HG03575 (cell line): ENCODE data around the gene LSS.
"Not testable (repeated sequence)": the region's sequence is repeated elsewhere in the genome, so short reads cannot be mapped to it uniquely, and the experiment has no call there.

Source experiments
- ATAC-seq: cut with Tn5 transposase; IDR thresholded peaks from one replicate; pipeline ENCODE4 v1.9.1; 2021; ENCODE audit not compliant: unreplicated experiment, insufficient number of reproducible peaks, low FRiP score; ENCODE audit errors: extremely low read depth

Gene LSS

GRCh38 chr21:46149205-46149901 is 79.2 kb downstream of the LSS start:
- ATAC-seq, result no peak

GRCh38 chr21:46148106-46148505 is 80.5 kb downstream of the LSS start:
- no peak for ATAC-seq

GRCh38 chr21:46147429-46147828 is 81.1 kb downstream of the LSS start:
- ATAC-seq, result not testable (repeated sequence)

GRCh38 chr21:46146856-46147255 is 81.7 kb downstream of the LSS start:
- no peak for ATAC-seq

- no peak for ATAC-seq
Observed at GRCh38 chr21:46145840-46146691, 82.5 kb downstream of the LSS start.

GRCh38 chr21:46145159-46145839 is 83.3 kb downstream of the LSS start:
- no peak for ATAC-seq

- no peak for ATAC-seq
Observed at GRCh38 chr21:46144464-46145070, 84.0 kb downstream of the LSS start.

- no peak for ATAC-seq
Observed at GRCh38 chr21:46142582-46143473, 85.7 kb downstream of the LSS start.

- ATAC-seq, result no peak
Observed at GRCh38 chr21:46141767-46142581, 86.6 kb downstream of the LSS start.

- ATAC-seq, result not testable (repeated sequence)
Observed at GRCh38 chr21:46140352-46141003, 88.1 kb downstream of the LSS start.

- no peak for ATAC-seq
Observed at GRCh38 chr21:46139686-46140085, 88.9 kb downstream of the LSS start.

GRCh38 chr21:46138383-46138970 is 90.1 kb downstream of the LSS start:
- ATAC-seq, result no peak
